ENCODE results near the gene DEPP1.

The DEPP1 gene

DNA sequence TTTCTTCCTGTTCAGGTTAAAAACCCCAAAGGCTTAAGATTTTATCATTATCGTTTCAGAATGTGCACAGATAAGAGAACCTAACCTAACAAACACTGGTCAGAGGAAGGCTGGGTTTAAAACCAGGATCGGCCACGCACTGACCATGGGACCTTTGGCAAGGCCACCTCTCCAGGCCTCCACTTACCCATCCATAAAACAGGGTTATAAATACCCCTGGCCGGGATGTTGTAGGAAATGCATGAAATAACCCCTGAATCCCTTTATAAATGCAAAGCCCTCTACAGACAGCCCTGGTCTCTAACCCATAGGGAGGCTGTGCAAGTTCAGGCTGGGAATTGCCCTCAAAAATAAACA, 418 bp downstream of the DEPP1 start:
- Histone ChIP-seq H3K4me2 (ENCODE audit: low read length) (peak overlapping the region; percentile 35), H3K79me2 (ENCODE audit: control insufficient read depth, low read length) (no peaks in the 10 kb centered on the region), H4K20me1 (ENCODE audit: control insufficient read depth, insufficient read depth, low read depth, low read length) (no peaks in the 10 kb centered on the region), H3K9me3 (ENCODE audit: control insufficient read depth, insufficient read depth, low read length) (no peaks in the 10 kb centered on the region), H3K27me3 (ENCODE audit: control insufficient read depth, low read length) (peaks cover 19% of the 10 kb centered on the region), H3K36me3 (ENCODE audit: control insufficient read depth, low read length) (no peaks in the 10 kb centered on the region), H3K4me3 (ENCODE audit: low read length) (no peak overlapping the region), H3K4me1 (ENCODE audit: control insufficient read depth, low read length) (peaks cover 33% of the 10 kb centered on the region), H3K27ac (ENCODE audit: low read depth, low read length) (no peak overlapping the region), H3K9me2 (replicated peaks; ENCODE audit: control insufficient read depth, low read length) (no peaks in the 10 kb centered on the region), H3F3A (ENCODE audit: control insufficient read depth, insufficient read depth) (no peaks in the 10 kb centered on the region)
- TF ChIP-seq EZH2phosphoT487 (IDR thresholded peaks at IDR 0.05; ENCODE audit: borderline replicate concordance, low read length) = no peak

DNA sequence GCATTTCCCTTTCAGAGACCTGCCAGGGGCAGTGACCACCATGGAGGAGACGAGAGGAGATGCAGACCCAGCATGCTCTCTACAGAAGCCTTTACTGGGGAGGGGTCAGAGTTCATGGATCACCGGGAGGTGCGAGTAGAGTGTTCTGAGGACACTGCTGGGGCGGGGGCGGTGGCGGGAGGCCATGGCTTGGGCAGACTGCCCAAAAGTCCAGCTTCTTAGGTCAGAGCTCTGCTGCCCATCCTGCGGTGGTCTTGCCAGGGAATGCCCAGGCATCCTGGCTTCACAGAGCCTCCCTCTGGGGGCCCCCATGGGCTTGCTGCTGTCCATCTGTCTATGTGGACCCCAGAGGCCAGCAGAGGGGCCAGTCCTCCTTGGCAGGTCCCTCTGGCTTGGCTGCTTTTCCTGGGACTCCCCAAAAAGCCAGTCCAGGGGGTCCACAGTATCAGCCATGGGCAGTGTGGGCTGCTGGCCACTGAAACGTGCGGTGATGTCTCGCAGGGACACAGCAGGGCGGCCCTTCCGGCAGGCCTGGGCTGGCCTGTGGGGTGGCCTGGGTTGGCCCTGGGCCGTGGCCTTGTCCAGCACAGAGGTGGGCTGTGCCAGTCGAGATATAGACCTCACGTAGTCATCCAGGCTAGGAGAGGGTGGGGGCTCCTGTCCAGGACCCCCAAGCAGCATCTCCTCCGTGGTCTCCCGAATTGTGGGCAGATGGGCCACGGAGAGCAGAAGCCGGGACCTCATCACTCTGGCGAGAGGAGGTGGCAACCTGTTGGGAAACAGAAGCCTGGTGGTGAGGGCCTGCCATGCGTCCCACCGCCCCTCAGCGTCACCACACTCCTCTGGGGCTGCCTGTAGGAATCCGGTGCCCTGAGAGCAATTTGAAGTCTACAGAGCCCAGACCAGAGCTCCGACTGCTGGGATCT, 1.1 kb downstream of the DEPP1 start:
- H3K27me3 ChIP-seq (ENCODE audit: control insufficient read depth, low read length) = peaks cover 19% of the 10 kb centered on the region
- H3K36me3 ChIP-seq (ENCODE audit: control insufficient read depth, low read length) = no peaks in the 10 kb centered on the region
- H3K9me3 ChIP-seq (ENCODE audit: control insufficient read depth, insufficient read depth, low read length) = no peaks in the 10 kb centered on the region
- no peak overlapping the region for H3K4me3 ChIP-seq (ENCODE audit: low read length)
- no peaks in the 10 kb centered on the region for H3K79me2 ChIP-seq (ENCODE audit: control insufficient read depth, low read length)
- H3K4me2 ChIP-seq (ENCODE audit: low read length) = no peak overlapping the region
- no peaks in the 10 kb centered on the region for H3F3A ChIP-seq (ENCODE audit: control insufficient read depth, insufficient read depth)
- no peak for TF ChIP-seq EZH2phosphoT487 (IDR thresholded peaks at IDR 0.05; ENCODE audit: borderline replicate concordance, low read length)
- H4K20me1 ChIP-seq (ENCODE audit: control insufficient read depth, insufficient read depth, low read depth, low read length) = no peaks in the 10 kb centered on the region
- H3K9me2 ChIP-seq (replicated peaks; ENCODE audit: control insufficient read depth, low read length) = no peaks in the 10 kb centered on the region
- H3K27ac ChIP-seq (ENCODE audit: low read depth, low read length) = no peak overlapping the region
- peaks cover 35% of the 10 kb centered on the region for H3K4me1 ChIP-seq (ENCODE audit: control insufficient read depth, low read length)

DNA sequence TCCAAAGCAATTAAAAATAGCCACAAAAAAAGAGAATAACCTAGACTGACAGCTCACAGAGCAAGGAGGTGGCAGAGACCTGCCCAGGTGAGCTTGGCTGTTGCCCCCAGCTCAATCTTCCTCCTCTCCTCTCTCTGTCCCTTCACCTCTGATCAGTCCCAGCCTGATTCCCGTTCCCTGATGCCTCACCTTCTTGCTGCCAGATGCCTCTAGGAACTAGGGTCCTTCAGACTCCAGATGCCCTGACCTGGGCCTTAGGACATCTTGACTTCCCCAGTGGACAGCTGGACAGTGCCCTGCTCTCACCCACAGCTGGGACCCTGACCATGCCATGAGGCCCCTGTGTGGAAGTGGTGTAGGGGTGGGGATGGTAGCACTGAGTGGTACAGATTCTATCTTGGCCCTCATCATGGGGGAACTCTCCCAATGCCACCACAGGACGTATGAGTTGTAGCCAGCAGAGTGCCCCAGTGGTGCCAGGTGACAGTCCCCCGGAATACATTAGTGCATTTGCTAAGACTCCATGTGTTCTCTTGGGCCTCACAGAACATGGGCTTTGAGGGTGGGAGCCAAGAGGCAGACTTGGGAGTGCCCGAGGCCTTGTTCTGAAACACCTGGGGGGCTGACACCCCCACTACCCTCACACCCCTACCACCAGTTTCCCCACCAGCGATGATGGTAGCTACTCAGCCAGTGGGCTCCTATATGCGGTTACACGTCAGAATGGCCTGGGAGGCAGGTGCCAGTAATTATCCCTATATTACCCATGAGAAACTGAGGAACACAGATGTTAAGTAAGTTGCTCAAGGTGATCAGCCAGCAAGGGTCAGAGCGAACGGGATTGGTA, 2.0 kb downstream of the DEPP1 start:
- Histone ChIP-seq H3K36me3 (ENCODE audit: control insufficient read depth, low read length) (no peaks in the 10 kb centered on the region), H3F3A (ENCODE audit: control insufficient read depth, insufficient read depth) (no peaks in the 10 kb centered on the region), H3K9me2 (replicated peaks; ENCODE audit: control insufficient read depth, low read length) (no peaks in the 10 kb centered on the region), H3K27ac (ENCODE audit: low read depth, low read length) (no peak overlapping the region), H3K4me1 (ENCODE audit: control insufficient read depth, low read length) (peaks cover 35% of the 10 kb centered on the region), H3K4me3 (ENCODE audit: low read length) (no peak overlapping the region), H3K9me3 (ENCODE audit: control insufficient read depth, insufficient read depth, low read length) (no peaks in the 10 kb centered on the region), H3K79me2 (ENCODE audit: control insufficient read depth, low read length) (no peaks in the 10 kb centered on the region), H3K27me3 (ENCODE audit: control insufficient read depth, low read length) (peaks cover 19% of the 10 kb centered on the region), H4K20me1 (ENCODE audit: control insufficient read depth, insufficient read depth, low read depth, low read length) (no peaks in the 10 kb centered on the region), H3K4me2 (ENCODE audit: low read length) (no peak overlapping the region)
- no peak for TF ChIP-seq EZH2phosphoT487 (IDR thresholded peaks at IDR 0.05; ENCODE audit: borderline replicate concordance, low read length)
- TF ChIP-seq, protein P1, sequence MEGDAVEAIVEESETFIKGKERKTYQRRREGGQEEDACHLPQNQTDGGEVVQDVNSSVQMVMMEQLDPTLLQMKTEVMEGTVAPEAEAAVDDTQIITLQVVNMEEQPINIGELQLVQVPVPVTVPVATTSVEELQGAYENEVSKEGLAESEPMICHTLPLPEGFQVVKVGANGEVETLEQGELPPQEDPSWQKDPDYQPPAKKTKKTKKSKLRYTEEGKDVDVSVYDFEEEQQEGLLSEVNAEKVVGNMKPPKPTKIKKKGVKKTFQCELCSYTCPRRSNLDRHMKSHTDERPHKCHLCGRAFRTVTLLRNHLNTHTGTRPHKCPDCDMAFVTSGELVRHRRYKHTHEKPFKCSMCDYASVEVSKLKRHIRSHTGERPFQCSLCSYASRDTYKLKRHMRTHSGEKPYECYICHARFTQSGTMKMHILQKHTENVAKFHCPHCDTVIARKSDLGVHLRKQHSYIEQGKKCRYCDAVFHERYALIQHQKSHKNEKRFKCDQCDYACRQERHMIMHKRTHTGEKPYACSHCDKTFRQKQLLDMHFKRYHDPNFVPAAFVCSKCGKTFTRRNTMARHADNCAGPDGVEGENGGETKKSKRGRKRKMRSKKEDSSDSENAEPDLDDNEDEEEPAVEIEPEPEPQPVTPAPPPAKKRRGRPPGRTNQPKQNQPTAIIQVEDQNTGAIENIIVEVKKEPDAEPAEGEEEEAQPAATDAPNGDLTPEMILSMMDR (IDR thresholded peaks at IDR 0.05; ENCODE audit: low read depth, low read length, poor library complexity, severe bottlenecking) = no peak

DNA sequence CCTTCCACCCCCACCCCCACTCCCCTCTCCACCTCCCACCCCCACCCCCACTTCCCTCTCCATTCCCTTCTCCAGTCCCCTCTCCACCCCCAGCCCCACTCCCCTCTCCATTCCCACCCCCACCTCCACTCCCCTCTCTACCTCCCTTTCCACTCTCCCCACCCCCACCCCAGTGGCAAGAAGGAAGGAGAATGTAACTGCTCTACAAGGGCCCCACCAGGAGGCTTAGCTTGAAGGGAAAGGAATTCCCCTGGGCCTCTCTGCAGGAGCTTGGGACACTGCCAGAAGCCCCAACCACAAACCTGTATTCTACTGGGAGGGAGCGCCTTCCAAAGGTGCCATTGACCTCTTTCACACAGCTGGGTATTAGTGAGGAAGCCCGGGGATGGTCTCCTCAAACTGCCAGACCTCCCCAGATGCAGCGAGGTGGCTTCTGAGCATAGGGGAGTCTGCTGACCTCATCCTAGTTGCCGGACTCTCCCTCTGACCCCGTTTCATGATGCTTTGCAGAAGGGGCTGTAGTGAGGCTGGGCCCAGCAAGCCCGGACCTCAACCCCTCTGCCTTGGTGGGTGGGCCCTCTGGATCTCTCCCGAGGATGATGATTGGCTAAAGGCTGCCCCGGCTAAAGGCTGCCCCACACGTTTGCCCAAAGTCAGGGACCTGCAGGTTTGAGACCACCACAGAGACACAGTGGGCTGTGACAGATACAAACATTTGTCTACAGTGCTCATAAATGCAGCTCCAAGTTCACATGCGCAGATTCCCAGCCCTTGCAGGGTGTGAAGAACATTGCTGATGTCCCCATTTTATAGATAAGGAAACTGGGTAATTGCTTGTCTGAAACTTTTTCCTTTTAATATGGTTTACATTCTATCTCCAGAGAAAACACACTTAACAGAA, 2.9 kb downstream of the DEPP1 start:
- no peaks in the 10 kb centered on the region for H3K9me3 ChIP-seq (ENCODE audit: control insufficient read depth, insufficient read depth, low read length)
- TF ChIP-seq, protein P1 (IDR thresholded peaks at IDR 0.05; ENCODE audit: low read depth, low read length, poor library complexity, severe bottlenecking) = no peak
- no peak for TF ChIP-seq EZH2phosphoT487 (IDR thresholded peaks at IDR 0.05; ENCODE audit: borderline replicate concordance, low read length)
- H4K20me1 ChIP-seq (ENCODE audit: control insufficient read depth, insufficient read depth, low read depth, low read length) = no peaks in the 10 kb centered on the region
- H3K79me2 ChIP-seq (ENCODE audit: control insufficient read depth, low read length) = no peaks in the 10 kb centered on the region
- H3F3A ChIP-seq (ENCODE audit: control insufficient read depth, insufficient read depth) = no peaks in the 10 kb centered on the region
- no peak overlapping the region for H3K4me3 ChIP-seq (ENCODE audit: low read length)
- peaks cover 35% of the 10 kb centered on the region for H3K4me1 ChIP-seq (ENCODE audit: control insufficient read depth, low read length)
- H3K27ac ChIP-seq (ENCODE audit: low read depth, low read length) = no peak overlapping the region
- H3K9me2 ChIP-seq (replicated peaks; ENCODE audit: control insufficient read depth, low read length) = no peaks in the 10 kb centered on the region
- no peaks in the 10 kb centered on the region for H3K36me3 ChIP-seq (ENCODE audit: control insufficient read depth, low read length)
- no peak overlapping the region for H3K4me2 ChIP-seq (ENCODE audit: low read length)
- peaks cover 18% of the 10 kb centered on the region for H3K27me3 ChIP-seq (ENCODE audit: control insufficient read depth, low read length)
